ENCODE results near the gene CTDP1. TPM values are rescaled to one million over a fixed set of nuclear protein-coding genes. Genes with fewer than 3 reads are reported as not detected.

Gene CTDP1
- total RNA-seq (2022; extraction: Qiagen RNA extraction), result 15.0 to 16.0 TPM (median 15.7 TPM) in 5 replicates

GRCh38 chr18:79679552-79680099, at the start of gene CTDP1:
Gene CTDP1, plus strand, starts transcription at chr18:79679803. Its CDS starts 145 bp downstream, at chr18:79679948.

GRCh38 chr18:79797518-79798345, 118.1 kb downstream of the CTDP1 start, which contains the start of gene KCNG2:
Gene KCNG2, plus strand, starts transcription at chr18:79797938. Its CDS starts 65,730 bp downstream, at chr18:79863668.

Other genes starting within 250 kb of the CTDP1 start
- 0.07 TPM in 1 of 5 replicates, not detected in the others for gene KCNG2, start 118.1 kb downstream of the CTDP1 start, total RNA-seq (2022; extraction: Qiagen RNA extraction)

Measured in A549 treated with Hydrocortisone at 1 μM for 4 hours (cell line).